Keratinocyte (primary cell): ENCODE data around the gene NPAS3. TPM values are rescaled to one million over a fixed set of nuclear protein-coding genes. Genes with fewer than 3 reads are reported as not detected.

Source experiments
- DNase-seq: peaks from one replicate; pipeline ENCODE4 v3.0.0-alpha.2; 2011; ENCODE audit warnings: low read depth, missing footprints, low spot score
- FAIRE-seq: peaks from 2 replicates; lab custom pipeline; 2011; peaks lifted over from hg19 to GRCh38; lab: Jason Lieb, UNC
- H2AFZ ChIP-seq: 2 replicates; pipeline ENCODE4 v1.6.0; 2012; ENCODE audit warnings: low read length, control low read depth, inconsistent platforms; ENCODE audit not compliant: control insufficient read depth
- H3K27ac ChIP-seq: 2 replicates; pipeline ENCODE4 v1.5.1; 2011; ENCODE audit warnings: low read length; ENCODE audit not compliant: control insufficient read depth, insufficient read depth
- H3K27me3 ChIP-seq: 3 replicates; pipeline ENCODE4 v1.6.0; 2011; ENCODE audit warnings: low read length; ENCODE audit not compliant: control insufficient read depth, insufficient read depth; ENCODE audit errors: extremely low read depth
- H3K36me3 ChIP-seq, 2 experiments: 2 replicates in 1 of 2; 3 replicates in 1 of 2; pipeline ENCODE4 v1.5.1; 2011; ENCODE audit warnings: low read length in 2 of 2, mild to moderate bottlenecking in 1 of 2; ENCODE audit not compliant: control insufficient read depth in 2 of 2, insufficient read depth in 2 of 2; ENCODE audit errors: extremely low read depth in 1 of 2
- H3K4me1 ChIP-seq: 3 replicates; pipeline ENCODE4 v1.5.1; 2011; ENCODE audit warnings: low read length; ENCODE audit not compliant: control insufficient read depth, insufficient read depth; ENCODE audit errors: extremely low read depth
- H3K4me2 ChIP-seq: 3 replicates; pipeline ENCODE4 v1.6.0; 2011; ENCODE audit warnings: low read depth, low read length; ENCODE audit not compliant: control insufficient read depth, insufficient read depth; ENCODE audit errors: extremely low read depth
- H3K4me3 ChIP-seq, 3 experiments: fragments of 200-600 bp in 1 of 3; sonication (generic) in 1 of 3; 2 replicates in 2 of 3; 3 replicates in 1 of 3; pipeline ENCODE4 v1.5.1; 2011 to 2016; ENCODE audit warnings: low read length in 3 of 3, mild to moderate bottlenecking in 3 of 3, control low read depth in 2 of 3, inconsistent platforms in 1 of 3, low read depth in 1 of 3, mixed read lengths in 1 of 3, mixed run types in 1 of 3, moderate library complexity in 1 of 3; ENCODE audit not compliant: control insufficient read depth in 2 of 3, insufficient read depth in 2 of 3; ENCODE audit errors: extremely low read depth in 1 of 3
- H3K79me2 ChIP-seq: 2 replicates; pipeline ENCODE4 v1.6.0; 2012; ENCODE audit warnings: low read length; ENCODE audit not compliant: control insufficient read depth, insufficient read depth
- H3K9ac ChIP-seq: 3 replicates; pipeline ENCODE4 v1.6.0; 2011; ENCODE audit warnings: low read length; ENCODE audit not compliant: control insufficient read depth, insufficient read depth; ENCODE audit errors: extremely low read depth
- H3K9me1 ChIP-seq: 3 replicates; pipeline ENCODE4 v1.6.0; 2011; ENCODE audit warnings: low read length; ENCODE audit not compliant: control insufficient read depth, insufficient read depth; ENCODE audit errors: extremely low read depth
- H3K9me3 ChIP-seq: 2 replicates; pipeline ENCODE4 v1.5.1; 2012; ENCODE audit warnings: low read depth, low read length; ENCODE audit not compliant: control insufficient read depth
- H4K20me1 ChIP-seq: 3 replicates; pipeline ENCODE4 v1.6.0; 2011; ENCODE audit warnings: low read length; ENCODE audit not compliant: control insufficient read depth, insufficient read depth; ENCODE audit errors: extremely low read depth
- CTCF ChIP-seq, 3 experiments: IDR thresholded peaks in 1 of 3; conservative IDR thresholded peaks in 1 of 3; optimal IDR thresholded peaks in 1 of 3; 2 replicates in 2 of 3; 3 replicates in 1 of 3; pipeline versions ENCODE3 to v1.5.1; 2011; ENCODE audit warnings: low read length in 3 of 3, mild to moderate bottlenecking in 3 of 3, moderate library complexity in 2 of 3, control low read depth in 1 of 3, inconsistent platforms in 1 of 3; ENCODE audit not compliant: insufficient read depth in 2 of 3; ENCODE audit errors: extremely low read depth in 1 of 3
- EZH2 ChIP-seq: IDR thresholded peaks from one replicate; pipeline ENCODE4 v1.6.1; 2012; ENCODE audit warnings: inconsistent platforms, mild to moderate bottlenecking, low read length, moderate library complexity
- dilution Hi-C: fragments of 300-500 bp; cut with MboI; formaldehyde crosslinking; loops from one replicate; pipeline ENCODE4 v1.7.0; 2020; ENCODE audit warnings: low sequenced_read_pairs; ENCODE audit not compliant: extremely low pct_ligation_motif_present
- polyA plus RNA-seq, 5 experiments: library from polyadenylated mRNA; depleted of rRNA in 3 of 5; stranded (reverse) in 3 of 5; stranded (forward) in 1 of 5; unstranded in 1 of 5; fragments of >200 nt; gene quantifications; 1 replicate in 1 of 5; 2 replicates in 3 of 5; 3 replicates in 1 of 5; pipeline versions ENCODE4 v1.2.1 to v1.2.3, GENCODE V29; 2011 to 2012; ENCODE audit warnings: missing spikeins in 2 of 5, low read depth in 1 of 5, low replicate concordance in 1 of 5

Gene NPAS3
- polyA plus RNA-seq, 1 donor (not counting 4 experiments of a cell fraction or from before 2014, with no cell fraction given): 0.07 TPM

DNA sequence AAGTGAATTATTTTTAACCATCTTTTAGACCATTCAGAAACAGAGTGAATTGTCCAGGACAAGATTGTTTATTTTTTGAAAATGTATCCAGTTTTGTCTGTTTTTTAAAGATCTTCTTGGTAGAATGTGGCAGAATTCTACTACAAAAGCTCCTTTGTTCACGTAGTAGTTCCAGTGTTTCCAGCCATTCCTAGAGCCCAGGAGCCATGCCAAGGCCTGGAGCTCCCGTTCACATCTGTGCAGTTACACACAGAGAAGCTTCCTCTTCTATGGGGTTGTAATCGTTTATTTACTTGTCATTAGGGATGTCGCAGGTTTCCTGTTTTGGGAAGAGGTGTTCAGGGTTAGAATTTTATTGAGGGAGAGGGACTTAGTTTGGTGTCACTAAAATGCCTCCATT is 409.8 kb downstream of the NPAS3 start:
- DNase-seq (no peak), FAIRE-seq (no peak)
- no peak for TF ChIP-seq EZH2
- Histone ChIP-seq H3K27ac (no peak overlapping the region), H3K27me3 (peaks cover 3% of the 10 kb centered on the region), H4K20me1 (no peaks in the 10 kb centered on the region), H3K9me3 (no peaks in the 10 kb centered on the region), H3K79me2 (no peaks in the 10 kb centered on the region), H3K9ac (no peak overlapping the region), H3K9me1 (no peaks in the 10 kb centered on the region), H3K4me1 (no peaks in the 10 kb centered on the region), H3K36me3 (no peaks in the 10 kb centered on the region), H3K4me2 (no peak overlapping the region), H3K4me3 (no peak overlapping the region), H2AFZ (no peak overlapping the region)
- dilution Hi-C loops: no loop called here

DNA sequence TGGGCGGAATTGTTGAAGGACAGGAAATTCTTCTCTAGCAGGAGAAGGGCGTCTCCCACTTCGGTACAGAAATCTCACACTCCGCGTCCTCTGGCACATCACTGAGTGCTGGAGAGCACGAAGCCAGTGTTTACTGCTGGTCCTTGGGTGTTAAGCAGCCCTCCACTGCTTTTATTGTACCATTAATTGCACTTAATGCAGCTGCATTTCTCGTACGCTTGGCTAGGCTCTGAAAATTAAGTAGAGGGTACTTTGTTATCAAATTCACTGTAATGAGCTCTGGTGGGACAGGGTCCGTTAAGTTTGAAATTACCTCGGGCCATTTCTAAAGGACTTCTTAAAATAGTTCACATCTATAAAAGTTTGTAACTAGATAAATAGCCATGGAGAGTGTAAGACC is 411.2 kb downstream of the NPAS3 start:
- no peaks in the 10 kb centered on the region for H3K4me1 ChIP-seq
- dilution Hi-C loops: no loop called here
- no peaks in the 10 kb centered on the region for H3K9me3 ChIP-seq
- no peak overlapping the region for H3K9ac ChIP-seq
- no peak overlapping the region for H3K27ac ChIP-seq
- no peak overlapping the region for H2AFZ ChIP-seq
- DNase-seq: no peak
- no peak for TF ChIP-seq CTCF (optimal IDR thresholded peaks at IDR 0.05 in 1 of 3, IDR thresholded peaks at IDR 0.05 in 1 of 3, conservative IDR thresholded peaks at IDR 0.05 in 1 of 3; ENCODE audit: extremely low read depth in 1 of 3, insufficient read depth in 2 of 3, low read length in 3 of 3)
- TF ChIP-seq EZH2: no peak
- no peaks in the 10 kb centered on the region for H3K79me2 ChIP-seq
- no peaks in the 10 kb centered on the region for H3K36me3 ChIP-seq
- no peak for FAIRE-seq
- peaks cover 3% of the 10 kb centered on the region for H3K27me3 ChIP-seq
- H4K20me1 ChIP-seq: no peaks in the 10 kb centered on the region
- H3K4me3 ChIP-seq: no peak overlapping the region
- no peaks in the 10 kb centered on the region for H3K9me1 ChIP-seq
- H3K4me2 ChIP-seq: no peak overlapping the region

GRCh38 chr14:33350366-33350990 is 411.8 kb downstream of the NPAS3 start:
- TF ChIP-seq CTCF (optimal IDR thresholded peaks at IDR 0.05 in 1 of 3, IDR thresholded peaks at IDR 0.05 in 1 of 3, conservative IDR thresholded peaks at IDR 0.05 in 1 of 3; ENCODE audit: extremely low read depth in 1 of 3, insufficient read depth in 2 of 3, low read length in 3 of 3): no peak
- no peak for TF ChIP-seq EZH2
- no peaks in the 10 kb centered on the region for H3K79me2 ChIP-seq
- no peak overlapping the region for H3K27ac ChIP-seq
- no peak overlapping the region for H3K4me3 ChIP-seq
- dilution Hi-C loops: no loop called here
- no peaks in the 10 kb centered on the region for H3K4me1 ChIP-seq
- no peak overlapping the region for H3K9ac ChIP-seq
- no peaks in the 10 kb centered on the region for H3K9me3 ChIP-seq
- H3K27me3 ChIP-seq: peaks cover 3% of the 10 kb centered on the region
- H3K9me1 ChIP-seq: no peaks in the 10 kb centered on the region
- no peaks in the 10 kb centered on the region for H3K36me3 ChIP-seq
- no peaks in the 10 kb centered on the region for H4K20me1 ChIP-seq
- DNase-seq: no peak
- no peak overlapping the region for H3K4me2 ChIP-seq
- no peak overlapping the region for H2AFZ ChIP-seq
- no peak for FAIRE-seq
